B cell (primary cell): ENCODE data around the gene RASGEF1C. TPM values are rescaled to one million over a fixed set of nuclear protein-coding genes. Genes with fewer than 3 reads are reported as not detected.

Experiments
- ATAC-seq: fragments of 200-7000 bp; cut with Tn5 transposase; one replicate; pipeline ENCODE4 v1.10.0; 2021; ENCODE audit warnings: low read depth, mild to moderate bottlenecking, moderate number of reproducible peaks, moderate library complexity
- CTCF ChIA-PET: fragments of 350-600 bp; sonication (Branson Sonifier 250); formaldehyde crosslinking; loops from one replicate; lab custom pipeline; 2021; ENCODE audit warnings: antibody characterized with exemption, inconsistent platforms; lab: Charles Lee
- POLR2A ChIA-PET: fragments of 350-600 bp; sonication (Branson Sonifier 250); formaldehyde crosslinking; loops from one replicate; lab custom pipeline; 2021; ENCODE audit warnings: antibody characterized with exemption; lab: Charles Lee
- DNase-seq: peaks from one replicate; pipeline ENCODE4 v3.0.0; 2013
- H2AFZ ChIP-seq: 2 replicates; pipeline ENCODE4 v1.6.1; 2012; ENCODE audit warnings: mild to moderate bottlenecking, low read depth, low read length; ENCODE audit not compliant: insufficient read depth, poor library complexity, severe bottlenecking
- H3K27ac ChIP-seq, 2 donors: 1 replicate in 1 of 2; 2 replicates in 1 of 2; pipeline ENCODE4 v1.5.1; 2012 to 2013; ENCODE audit warnings: low read length in 2 of 2, mild to moderate bottlenecking in 2 of 2, moderate library complexity in 1 of 2
- H3K27me3 ChIP-seq, 4 experiments: fragments of 200-600 bp in 1 of 4; sonication (generic) in 1 of 4; replicated peaks in 1 of 4; 1 replicate in 2 of 4; 2 replicates in 2 of 4; pipeline versions ENCODE4 v1.6.1 to v1.7.0; 2013 to 2016; ENCODE audit warnings: low read length in 3 of 4, mild to moderate bottlenecking in 2 of 4, mixed read lengths in 1 of 4, moderate library complexity in 1 of 4; ENCODE audit not compliant: insufficient read depth in 4 of 4, control insufficient read depth in 3 of 4; ENCODE audit errors: control extremely low read depth in 1 of 4
- H3K36me3 ChIP-seq, 2 experiments: replicated peaks in 1 of 2; 1 replicate in 1 of 2; 2 replicates in 1 of 2; pipeline versions ENCODE4 v1.6.1 to v1.7.1; 2013; ENCODE audit warnings: low read length in 1 of 2; ENCODE audit not compliant: insufficient read depth in 2 of 2, control insufficient read depth in 1 of 2; ENCODE audit errors: control extremely low read depth in 1 of 2, extremely low read depth in 1 of 2
- H3K4me1 ChIP-seq, 2 donors: fragments of 200-600 bp in 1 of 2; sonication (generic) in 1 of 2; 1 replicate in 1 of 2; 2 replicates in 1 of 2; pipeline versions ENCODE4 v1.5.1 to v1.6.1; 2013 to 2017; ENCODE audit warnings: low read length in 2 of 2; ENCODE audit not compliant: control insufficient read depth in 2 of 2, insufficient read depth in 2 of 2
- H3K4me2 ChIP-seq: replicated peaks from 2 replicates; pipeline ENCODE3; 2012; ENCODE audit warnings: mild to moderate bottlenecking, low read depth, low read length; ENCODE audit not compliant: poor library complexity, severe bottlenecking
- H3K4me3 ChIP-seq, 5 experiments: fragments of 200-600 bp in 1 of 5; sonication (generic) in 1 of 5; 1 replicate in 3 of 5; 2 replicates in 2 of 5; pipeline versions ENCODE4 v1.5.1 to v1.7.0; 2011 to 2016; ENCODE audit warnings: low read length in 4 of 5, mild to moderate bottlenecking in 4 of 5, low read depth in 2 of 5, control low read depth in 1 of 5, moderate library complexity in 1 of 5; ENCODE audit not compliant: insufficient read depth in 1 of 5; ENCODE audit errors: control extremely low read depth in 1 of 5, extremely low read depth in 1 of 5
- H3K79me2 ChIP-seq: fragments of 200-600 bp; sonication (generic); one replicate; pipeline ENCODE4 v1.6.0; 2016; ENCODE audit warnings: low read length; ENCODE audit not compliant: control insufficient read depth, insufficient read depth
- H3K9ac ChIP-seq: fragments of 200-600 bp; sonication (generic); 2 replicates; pipeline ENCODE4 v1.6.1; 2017; ENCODE audit warnings: mild to moderate bottlenecking, low read length, moderate library complexity
- H3K9me3 ChIP-seq, 3 donors: one replicate each; pipeline versions ENCODE4 v1.6.1 to v1.7.1; 2013; ENCODE audit warnings: low read length in 2 of 3; ENCODE audit not compliant: control insufficient read depth in 2 of 3, insufficient read depth in 1 of 3; ENCODE audit errors: control extremely low read depth in 1 of 3
- H4K20me1 ChIP-seq: 2 replicates; pipeline ENCODE4 v1.6.0; 2012; ENCODE audit warnings: mild to moderate bottlenecking, low read length; ENCODE audit not compliant: insufficient read depth, control insufficient read depth, poor library complexity, severe bottlenecking
- H3K27ac Mint-ChIP-seq: one replicate; pipeline ENCODE4 v1.8.0; 2021; ENCODE audit warnings: mixed read lengths
- H3K27me3 Mint-ChIP-seq: one replicate; pipeline ENCODE4 v1.8.0; 2021; ENCODE audit warnings: mixed read lengths
- H3K4me1 Mint-ChIP-seq: one replicate; pipeline ENCODE4 v1.8.0; 2021; ENCODE audit warnings: mixed read lengths
- H3K4me3 Mint-ChIP-seq: one replicate; pipeline ENCODE4 v1.8.0; 2021; ENCODE audit warnings: mixed read lengths
- H3K9me3 Mint-ChIP-seq: one replicate; pipeline ENCODE4 v1.8.0; 2022; ENCODE audit warnings: mixed read lengths; ENCODE audit not compliant: insufficient read depth
- CTCF ChIP-seq: fragments of 200-600 bp; IDR thresholded peaks from one replicate; pipeline ENCODE4 v1.8.0; 2022; ENCODE audit warnings: antibody characterized with exemption, mild to moderate bottlenecking
- EZH2 ChIP-seq: IDR thresholded peaks from 2 replicates; pipeline ENCODE4 v1.6.1; 2012; ENCODE audit warnings: borderline replicate concordance, low read depth, mild to moderate bottlenecking, moderate library complexity, low read length; ENCODE audit not compliant: insufficient read depth, poor library complexity, severe bottlenecking
- WGBS: methylation state at CpG from one replicate; pipeline ENCODE4 v1.1.5; 2013; ENCODE audit warnings: missing lambda C conversion rate; ENCODE audit not compliant: insufficient coverage; 5-methylcytosine and 5-hydroxymethylcytosine counted together
- intact Hi-C: fragments of 100-400 bp; cut with micrococcal nuclease; formaldehyde crosslinking; loops from one replicate; pipeline ENCODE4 v1.10.0; 2022
- polyA plus RNA-seq: library from polyadenylated mRNA; depleted of rRNA; stranded (reverse); fragments of >200 nt; gene quantifications from 2 replicates; pipeline ENCODE4 v1.2.3, GENCODE V29; 2012
- total RNA-seq, 2 donors: library from RNA; stranded (reverse); fragments of 120-200 nt in 1 of 2; gene quantifications; 1 replicate in 1 of 2; 2 replicates in 1 of 2; pipeline versions ENCODE4 v1.2.3 to v1.2.4, GENCODE V29; 2013 to 2022

The RASGEF1C gene
- total and polyA plus RNA-seq, 2 donors (not counting 1 experiment from before 2014, with no cell fraction given): not detected

- Histone ChIP-seq H3K79me2 (no peaks in the 10 kb centered on the region), H3K27me3 (no peaks in the 10 kb centered on the region), H4K20me1 (no peaks in the 10 kb centered on the region), H3K4me1 (no peaks in the 10 kb centered on the region), H3K4me3 (no peak overlapping the region), H3K9ac (no peak overlapping the region), H2AFZ (no peak overlapping the region), H3K27ac (no peak overlapping the region), H3K36me3 (no peaks in the 10 kb centered on the region), H3K9me3 (peaks cover 0 to 56% (median 53%) of the 10 kb centered on the region in 3 donors), H3K4me2 (no peak overlapping the region)
- ChIA-PET CTCF (interaction anchor here (0.9 kb wide), 1 partner anchor 11 kb away, joined by 3 read pairs; no protein-coding TSS in a partner anchor), POLR2A (no interaction called here)
- Mint-ChIP-seq H3K9me3 (peaks cover 38% of the 10 kb centered on the region), H3K4me1 (no peaks in the 10 kb centered on the region), H3K27me3 (no peaks in the 10 kb centered on the region), H3K27ac (no peak overlapping the region), H3K4me3 (no peak overlapping the region)
- WGBS: 93% methylated on average over 11 of the region's 11 CpGs
- intact Hi-C loops: no loop called here
- DNase-seq: no peak
- TF ChIP-seq EZH2 (no peak), CTCF (no peak)
- no peak for ATAC-seq
Measured at GRCh38 chr5:180222056-180222455, 13.0 kb upstream of the RASGEF1C start.

- no peaks in the 10 kb centered on the region for H3K27me3 Mint-ChIP-seq
- H3K27ac Mint-ChIP-seq: no peak overlapping the region
- H3K4me1 Mint-ChIP-seq: no peaks in the 10 kb centered on the region
- no peaks in the 10 kb centered on the region for H3K36me3 ChIP-seq
- CTCF ChIA-PET: no interaction called here
- intact Hi-C loops: no loop called here
- no peak for ATAC-seq
- peaks cover 20% of the 10 kb centered on the region for H3K9me3 Mint-ChIP-seq
- H3K9me3 ChIP-seq: peaks cover 0 to 59% (median 39%) of the 10 kb centered on the region in 3 donors
- DNase-seq: no peak
- H3K79me2 ChIP-seq: no peaks in the 10 kb centered on the region
- no peak overlapping the region for H3K27ac ChIP-seq
- no peaks in the 10 kb centered on the region for H3K4me1 ChIP-seq
- TF ChIP-seq EZH2 (no peak), CTCF (no peak)
- H3K4me2 ChIP-seq: no peak overlapping the region
- POLR2A ChIA-PET: no interaction called here
- H3K27me3 ChIP-seq: no peaks in the 10 kb centered on the region
- H3K9ac ChIP-seq: no peak overlapping the region
- H3K4me3 ChIP-seq: no peak overlapping the region
- H2AFZ ChIP-seq: no peak overlapping the region
- 100% methylated on average over 1 of the region's 5 CpGs for WGBS
- H3K4me3 Mint-ChIP-seq: no peak overlapping the region
- no peaks in the 10 kb centered on the region for H4K20me1 ChIP-seq
Measured at GRCh38 chr5:180217797-180218196, 8.8 kb upstream of the RASGEF1C start.
